HepG2 (cell line): Measurements from ENCODE around the gene IGFLR1. TPM values are rescaled to one million over a fixed set of nuclear protein-coding genes. Genes with fewer than 3 reads are reported as not detected.
A peak's percentile ranks its signal among the peaks of the same experiment; 100 is the strongest.

ENCODE experiments used
- DMAP1 ChIP-seq: IDR thresholded peaks from 2 replicates; pipeline ENCODE4 v1.6.1; 2016
- NFKB2 ChIP-seq: sonication (generic); formaldehyde crosslinking; IDR thresholded peaks from 2 replicates; pipeline ENCODE4 v1.4.0; 2020; ENCODE audit warnings: missing genetic modification reagents, borderline replicate concordance
- NR2F1 ChIP-seq, 2 experiments: fragments of 450-650 bp in 1 of 2; formaldehyde crosslinking in 1 of 2; IDR thresholded peaks; 2 replicates each; pipeline versions ENCODE4 v1.5.0 to v1.6.1; 2016 to 2020; ENCODE audit warnings: mild to moderate bottlenecking in 1 of 2, missing compliant biosample characterization in 1 of 2, missing genetic modification reagents in 1 of 2, moderate library complexity in 1 of 2
- STAG1 ChIP-seq: sonication (generic); formaldehyde crosslinking; IDR thresholded peaks from 2 replicates; pipeline ENCODE4 v1.4.0; 2020; ENCODE audit warnings: missing genetic modification reagents
- SUZ12 ChIP-seq: fragments of 150-350 bp; IDR thresholded peaks from 2 replicates; pipeline ENCODE4 v1.6.1; 2014; ENCODE audit warnings: low read depth, low read length
- TBX3 ChIP-seq: fragments of 450-650 bp; IDR thresholded peaks from 2 replicates; pipeline ENCODE4 v1.6.1; 2017; ENCODE audit warnings: antibody characterized with exemption, mild to moderate bottlenecking, inconsistent platforms, borderline replicate concordance
- ZC3H4 ChIP-seq: sonication (generic); formaldehyde crosslinking; IDR thresholded peaks from 2 replicates; pipeline ENCODE4 v1.4.0; 2020; ENCODE audit warnings: missing genetic modification reagents, borderline replicate concordance
- ZNF10 ChIP-seq: sonication (generic); formaldehyde crosslinking; IDR thresholded peaks from 2 replicates; pipeline ENCODE4 v1.4.0; 2020; ENCODE audit warnings: mild to moderate bottlenecking, low read depth, missing genetic modification reagents, borderline replicate concordance
- ZNF138 ChIP-seq: sonication (generic); formaldehyde crosslinking; IDR thresholded peaks from 2 replicates; pipeline ENCODE4 v1.5.0; 2020; ENCODE audit warnings: mild to moderate bottlenecking, low read depth, missing genetic modification reagents
- ZNF264 ChIP-seq: sonication (generic); formaldehyde crosslinking; IDR thresholded peaks from 2 replicates; pipeline ENCODE4 v1.4.0; 2020; ENCODE audit warnings: missing genetic modification reagents
- ZNF567 ChIP-seq: sonication (generic); formaldehyde crosslinking; IDR thresholded peaks from 2 replicates; pipeline ENCODE4 v1.8.1; 2023; ENCODE audit warnings: mild to moderate bottlenecking, missing genetic modification reagents, borderline replicate concordance
- polyA plus RNA-seq, 8 experiments: library from polyadenylated mRNA; depleted of rRNA in 3 of 8; stranded (reverse) in 7 of 8; unstranded in 1 of 8; fragments of >200 nt; fragmentation: Illumina TruSeq in 4 of 8; extraction: Trizol in 4 of 8; gene quantifications; 2 replicates each; pipeline versions ENCODE4 v1.2.1 to v1.2.3, GENCODE V29; 2011 to 2016; ENCODE audit warnings: low read depth in 4 of 8, missing spikeins in 1 of 8, mixed read lengths in 1 of 8; ENCODE audit not compliant: insufficient read depth in 1 of 8
- total RNA-seq, 5 experiments: library from RNA; depleted of rRNA; stranded (reverse); fragments of >200 nt; fragmentation: Illumina TruSeq; extraction: Trizol; gene quantifications; 2 replicates each; pipeline ENCODE4 v1.2.3, GENCODE V29; 2016; ENCODE audit warnings: low read depth in 1 of 5
- TF ChIP-seq, protein P1 (sequence below): IDR thresholded peaks from 2 replicates; pipeline ENCODE4 v1.6.1; 2016
- TF ChIP-seq, protein P2 (sequence below): sonication (generic); formaldehyde crosslinking; IDR thresholded peaks from 2 replicates; pipeline ENCODE4 v1.4.0; 2020; ENCODE audit warnings: missing genetic modification reagents
- TF ChIP-seq, protein P3 (sequence below): sonication (generic); formaldehyde crosslinking; IDR thresholded peaks from 2 replicates; pipeline ENCODE4 v1.5.0; 2020; ENCODE audit warnings: mild to moderate bottlenecking, missing genetic modification reagents
- TF ChIP-seq, protein P4 (sequence below): IDR thresholded peaks from 2 replicates; pipeline ENCODE4 v1.6.1; 2018; ENCODE audit warnings: missing genetic modification reagents
- TF ChIP-seq, protein P5 (sequence below): sonication (generic); formaldehyde crosslinking; IDR thresholded peaks from 2 replicates; pipeline ENCODE4 v1.4.0; 2020; ENCODE audit warnings: mild to moderate bottlenecking, missing genetic modification reagents
- TF ChIP-seq, protein P6 (sequence below): IDR thresholded peaks from 2 replicates; pipeline ENCODE4 v1.6.1; 2012; ENCODE audit warnings: low read depth, low read length, improper control_type of control experiment
- TF ChIP-seq, protein P7 (sequence below): sonication (generic); formaldehyde crosslinking; IDR thresholded peaks from 2 replicates; pipeline ENCODE4 v1.5.0; 2020; ENCODE audit warnings: missing genetic modification reagents

IGFLR1 gene
- total and polyA plus RNA-seq, 2 of the 13 experiments (the other 11 are each of a cell fraction or from before 2014, with no cell fraction given) = 5.4 to 8.9 TPM

DNA sequence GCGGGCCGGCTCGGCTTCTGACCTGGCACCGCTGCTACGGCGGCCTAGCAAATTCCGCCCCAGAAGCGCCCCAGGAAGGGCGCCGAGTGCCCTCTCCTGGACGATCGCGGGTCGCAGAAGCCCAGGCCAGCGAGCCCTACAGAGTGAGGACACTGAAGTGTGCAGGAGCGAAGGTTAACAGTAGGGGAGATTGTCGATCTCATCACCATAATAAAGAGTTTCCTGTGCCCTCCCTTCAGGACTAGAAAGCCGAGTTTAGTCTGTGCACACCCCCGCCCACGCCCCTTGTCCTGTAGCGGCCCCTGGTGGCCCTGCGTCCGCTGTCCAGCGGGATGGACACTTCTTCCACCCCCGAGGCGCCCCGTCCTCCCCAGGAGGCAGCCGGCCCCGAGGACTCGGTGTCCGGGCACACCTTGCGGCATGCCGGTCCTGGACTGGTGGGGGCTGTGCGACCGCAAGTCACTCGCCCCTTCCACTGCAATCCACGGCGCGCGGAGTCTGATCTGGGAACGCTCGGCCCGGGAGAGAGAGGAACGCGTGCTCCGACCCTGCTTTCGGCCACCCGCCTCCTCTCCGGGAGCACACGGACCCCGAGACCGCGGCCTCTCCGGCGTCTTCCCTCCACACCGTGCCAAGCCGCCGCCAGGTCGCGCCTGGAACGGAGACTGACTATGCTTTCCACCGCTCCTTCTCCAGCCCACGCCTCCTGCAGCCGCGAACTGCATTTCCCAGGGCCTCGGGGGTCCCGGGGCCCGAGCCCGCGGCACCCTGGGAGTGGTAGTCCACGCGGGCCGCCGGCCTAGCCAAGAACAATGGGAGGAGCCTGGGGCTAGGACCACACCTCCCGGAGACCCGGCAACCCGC is 25.2 kb downstream of the IGFLR1 start (continued):
- TF ChIP-seq, protein P1, sequence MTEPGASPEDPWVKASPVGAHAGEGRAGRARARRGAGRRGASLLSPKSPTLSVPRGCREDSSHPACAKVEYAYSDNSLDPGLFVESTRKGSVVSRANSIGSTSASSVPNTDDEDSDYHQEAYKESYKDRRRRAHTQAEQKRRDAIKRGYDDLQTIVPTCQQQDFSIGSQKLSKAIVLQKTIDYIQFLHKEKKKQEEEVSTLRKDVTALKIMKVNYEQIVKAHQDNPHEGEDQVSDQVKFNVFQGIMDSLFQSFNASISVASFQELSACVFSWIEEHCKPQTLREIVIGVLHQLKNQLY (CRISPR knock-in tag) = no peak
- peak; percentile 78 for TF ChIP-seq SUZ12
- no peak for TF ChIP-seq ZNF567 (CRISPR knock-in tag)
- 0 out of 2 replicates have a peak, but pooled peaks have one; percentile 36 for TF ChIP-seq DMAP1 (CRISPR knock-in tag)
- TF ChIP-seq, protein P2, sequence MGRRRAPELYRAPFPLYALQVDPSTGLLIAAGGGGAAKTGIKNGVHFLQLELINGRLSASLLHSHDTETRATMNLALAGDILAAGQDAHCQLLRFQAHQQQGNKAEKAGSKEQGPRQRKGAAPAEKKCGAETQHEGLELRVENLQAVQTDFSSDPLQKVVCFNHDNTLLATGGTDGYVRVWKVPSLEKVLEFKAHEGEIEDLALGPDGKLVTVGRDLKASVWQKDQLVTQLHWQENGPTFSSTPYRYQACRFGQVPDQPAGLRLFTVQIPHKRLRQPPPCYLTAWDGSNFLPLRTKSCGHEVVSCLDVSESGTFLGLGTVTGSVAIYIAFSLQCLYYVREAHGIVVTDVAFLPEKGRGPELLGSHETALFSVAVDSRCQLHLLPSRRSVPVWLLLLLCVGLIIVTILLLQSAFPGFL (CRISPR knock-in tag) = 0 out of 2 replicates have a peak, but pooled peaks have one; percentile 16
- peak; percentile 89 for TF ChIP-seq STAG1 (CRISPR knock-in tag)
- no peak for TF ChIP-seq ZNF10 (CRISPR knock-in tag)
- TF ChIP-seq, protein P3, sequence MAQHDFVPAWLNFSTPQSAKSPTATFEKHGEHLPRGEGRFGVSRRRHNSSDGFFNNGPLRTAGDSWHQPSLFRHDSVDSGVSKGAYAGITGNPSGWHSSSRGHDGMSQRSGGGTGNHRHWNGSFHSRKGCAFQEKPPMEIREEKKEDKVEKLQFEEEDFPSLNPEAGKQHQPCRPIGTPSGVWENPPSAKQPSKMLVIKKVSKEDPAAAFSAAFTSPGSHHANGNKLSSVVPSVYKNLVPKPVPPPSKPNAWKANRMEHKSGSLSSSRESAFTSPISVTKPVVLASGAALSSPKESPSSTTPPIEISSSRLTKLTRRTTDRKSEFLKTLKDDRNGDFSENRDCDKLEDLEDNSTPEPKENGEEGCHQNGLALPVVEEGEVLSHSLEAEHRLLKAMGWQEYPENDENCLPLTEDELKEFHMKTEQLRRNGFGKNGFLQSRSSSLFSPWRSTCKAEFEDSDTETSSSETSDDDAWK (CRISPR knock-in tag) = no peak
- TF ChIP-seq TBX3 = peak; percentile 29; the same call in 1 of the 2 replicates
- TF ChIP-seq NFKB2 = peak; percentile 58; the same call in 1 of the 2 replicates
- TF ChIP-seq, protein P4, sequence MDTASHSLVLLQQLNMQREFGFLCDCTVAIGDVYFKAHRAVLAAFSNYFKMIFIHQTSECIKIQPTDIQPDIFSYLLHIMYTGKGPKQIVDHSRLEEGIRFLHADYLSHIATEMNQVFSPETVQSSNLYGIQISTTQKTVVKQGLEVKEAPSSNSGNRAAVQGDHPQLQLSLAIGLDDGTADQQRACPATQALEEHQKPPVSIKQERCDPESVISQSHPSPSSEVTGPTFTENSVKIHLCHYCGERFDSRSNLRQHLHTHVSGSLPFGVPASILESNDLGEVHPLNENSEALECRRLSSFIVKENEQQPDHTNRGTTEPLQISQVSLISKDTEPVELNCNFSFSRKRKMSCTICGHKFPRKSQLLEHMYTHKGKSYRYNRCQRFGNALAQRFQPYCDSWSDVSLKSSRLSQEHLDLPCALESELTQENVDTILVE (CRISPR knock-in tag) = 0 out of 2 replicates have a peak, but pooled peaks have one; percentile 75
- TF ChIP-seq ZNF138 (CRISPR knock-in tag) = 0 out of 2 replicates have a peak, but pooled peaks have one; percentile 11
- TF ChIP-seq NR2F1 (CRISPR knock-in tag; IDR thresholded peaks at IDR 0.05) = peak; percentile 7 to 28; a peak in 1 of 4 replicates
- TF ChIP-seq, protein P5, sequence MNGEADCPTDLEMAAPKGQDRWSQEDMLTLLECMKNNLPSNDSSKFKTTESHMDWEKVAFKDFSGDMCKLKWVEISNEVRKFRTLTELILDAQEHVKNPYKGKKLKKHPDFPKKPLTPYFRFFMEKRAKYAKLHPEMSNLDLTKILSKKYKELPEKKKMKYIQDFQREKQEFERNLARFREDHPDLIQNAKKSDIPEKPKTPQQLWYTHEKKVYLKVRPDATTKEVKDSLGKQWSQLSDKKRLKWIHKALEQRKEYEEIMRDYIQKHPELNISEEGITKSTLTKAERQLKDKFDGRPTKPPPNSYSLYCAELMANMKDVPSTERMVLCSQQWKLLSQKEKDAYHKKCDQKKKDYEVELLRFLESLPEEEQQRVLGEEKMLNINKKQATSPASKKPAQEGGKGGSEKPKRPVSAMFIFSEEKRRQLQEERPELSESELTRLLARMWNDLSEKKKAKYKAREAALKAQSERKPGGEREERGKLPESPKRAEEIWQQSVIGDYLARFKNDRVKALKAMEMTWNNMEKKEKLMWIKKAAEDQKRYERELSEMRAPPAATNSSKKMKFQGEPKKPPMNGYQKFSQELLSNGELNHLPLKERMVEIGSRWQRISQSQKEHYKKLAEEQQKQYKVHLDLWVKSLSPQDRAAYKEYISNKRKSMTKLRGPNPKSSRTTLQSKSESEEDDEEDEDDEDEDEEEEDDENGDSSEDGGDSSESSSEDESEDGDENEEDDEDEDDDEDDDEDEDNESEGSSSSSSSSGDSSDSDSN (CRISPR knock-in tag) = peak; percentile 88
- TF ChIP-seq, protein P6, sequence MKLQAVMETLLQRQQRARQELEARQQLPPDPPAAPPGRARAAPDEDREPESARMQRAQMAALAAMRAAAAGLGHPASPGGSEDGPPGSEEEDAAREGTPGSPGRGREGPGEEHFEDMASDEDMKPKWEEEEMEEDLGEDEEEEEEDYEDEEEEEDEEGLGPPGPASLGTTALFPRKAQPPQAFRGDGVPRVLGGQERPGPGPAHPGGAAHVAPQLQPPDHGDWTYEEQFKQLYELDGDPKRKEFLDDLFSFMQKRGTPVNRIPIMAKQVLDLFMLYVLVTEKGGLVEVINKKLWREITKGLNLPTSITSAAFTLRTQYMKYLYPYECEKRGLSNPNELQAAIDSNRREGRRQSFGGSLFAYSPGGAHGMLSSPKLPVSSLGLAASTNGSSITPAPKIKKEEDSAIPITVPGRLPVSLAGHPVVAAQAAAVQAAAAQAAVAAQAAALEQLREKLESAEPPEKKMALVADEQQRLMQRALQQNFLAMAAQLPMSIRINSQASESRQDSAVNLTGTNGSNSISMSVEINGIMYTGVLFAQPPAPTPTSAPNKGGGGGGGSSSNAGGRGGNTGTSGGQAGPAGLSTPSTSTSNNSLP = peak; percentile 56; the same call in 1 of the 2 replicates
- peak; percentile 66; the same call in 1 of the 2 replicates for TF ChIP-seq ZNF264 (CRISPR knock-in tag)
- TF ChIP-seq, protein P7, sequence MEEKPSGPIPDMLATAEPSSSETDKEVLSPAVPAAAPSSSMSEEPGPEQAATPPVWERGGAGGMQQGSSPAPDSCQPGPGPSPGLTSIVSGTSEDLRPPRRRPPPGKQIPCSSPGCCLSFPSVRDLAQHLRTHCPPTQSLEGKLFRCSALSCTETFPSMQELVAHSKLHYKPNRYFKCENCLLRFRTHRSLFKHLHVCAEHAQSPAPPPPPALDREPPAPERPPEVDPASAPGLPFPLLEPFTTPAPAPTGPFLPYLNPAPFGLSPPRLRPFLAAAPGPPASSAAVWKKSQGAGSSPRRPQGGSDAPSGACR = 0 out of 2 replicates have a peak, but pooled peaks have one; percentile 60
- no peak for TF ChIP-seq ZC3H4 (CRISPR knock-in tag)
